Activated T-cell treated with anti-CD3 and anti-CD28 coated beads, Interleukin-2, amount 50 U/mL, for 1 hour (primary cell): ENCODE measurements around the gene MYL12A.

ENCODE experiments used
- DNase-seq: peaks from one replicate; pipeline ENCODE4 v3.0.0-alpha.2; 2020

The MYL12A gene

DNA sequence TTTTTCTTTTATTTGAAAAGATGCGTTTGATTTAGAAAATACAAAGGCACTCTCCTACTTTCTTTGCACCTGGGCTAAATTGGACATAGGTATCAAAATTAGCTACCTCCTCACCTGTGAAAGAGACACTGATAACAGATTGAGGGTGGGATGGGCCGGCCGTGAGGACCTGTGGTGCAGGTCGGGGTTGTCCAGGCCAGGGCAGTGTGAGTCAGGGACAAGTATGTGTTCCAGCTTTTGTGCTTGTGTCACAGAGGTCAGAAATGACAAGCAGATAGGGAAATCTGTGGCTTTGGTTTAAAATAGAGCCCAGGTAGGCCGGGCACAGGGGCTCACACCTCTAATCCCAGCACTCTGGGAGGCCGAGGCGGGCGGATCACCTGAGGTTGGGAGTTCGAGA, 36.9 kb downstream of the MYL12A start:
- no peak for DNase-seq

DNA sequence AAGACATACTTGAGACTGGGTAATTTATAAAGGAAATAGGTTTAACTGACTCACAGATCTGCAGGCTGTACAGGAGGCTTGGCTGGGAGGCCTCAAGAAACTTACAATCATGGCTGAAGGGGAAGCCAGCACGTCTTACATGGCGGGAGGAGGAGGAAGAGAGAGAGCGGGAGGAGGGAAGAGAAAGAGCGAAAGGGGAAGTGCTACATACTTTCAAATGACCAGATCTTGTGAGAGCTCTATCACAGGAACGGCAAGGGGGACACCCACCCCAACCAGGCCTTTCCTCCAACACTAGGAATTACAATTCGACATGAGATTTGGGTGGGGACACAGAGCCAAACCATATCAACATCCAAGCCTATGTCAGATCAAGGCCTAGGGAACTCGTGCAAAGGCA, 38.6 kb downstream of the MYL12A start:
- DNase-seq: no peak

DNA sequence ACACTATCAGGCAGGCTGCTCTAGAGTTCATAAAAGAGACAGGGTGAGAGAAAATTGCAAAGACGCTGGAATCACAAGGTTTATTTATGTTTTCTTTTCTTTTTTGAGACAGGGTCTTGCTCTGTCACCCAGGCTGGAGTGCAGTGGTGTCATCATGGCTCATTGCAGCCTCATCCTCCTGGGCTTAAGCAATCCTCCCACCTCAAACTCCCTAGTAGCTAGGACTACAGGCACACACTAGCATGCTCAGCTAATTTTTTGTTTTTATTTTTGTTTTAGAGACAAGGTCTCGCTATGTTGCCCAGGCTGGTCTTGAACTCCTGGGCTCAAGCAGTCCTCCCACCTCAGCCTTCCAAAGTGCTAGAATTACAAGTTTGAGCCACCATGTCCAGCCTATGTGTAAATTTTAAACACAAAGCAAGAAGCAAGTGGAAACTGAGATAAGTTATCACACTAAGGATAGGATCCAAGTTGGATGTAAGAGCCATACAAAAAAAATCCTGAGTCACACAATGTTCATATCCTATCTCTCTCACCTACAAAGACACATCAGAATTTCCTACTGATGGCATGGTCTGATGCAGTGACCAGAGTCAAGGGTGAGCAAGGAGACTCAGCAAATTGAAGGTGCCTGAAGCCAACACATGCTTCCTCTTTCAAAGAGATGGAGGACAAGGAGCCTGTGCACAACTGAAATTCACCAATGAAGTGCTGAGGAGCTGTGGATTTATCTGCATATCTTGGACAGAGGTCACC, 45.8 kb downstream of the MYL12A start:
- no peak for DNase-seq

GRCh38 chr18:3294435-3295080, 47.0 kb downstream of the MYL12A start:
- no peak for DNase-seq

DNA sequence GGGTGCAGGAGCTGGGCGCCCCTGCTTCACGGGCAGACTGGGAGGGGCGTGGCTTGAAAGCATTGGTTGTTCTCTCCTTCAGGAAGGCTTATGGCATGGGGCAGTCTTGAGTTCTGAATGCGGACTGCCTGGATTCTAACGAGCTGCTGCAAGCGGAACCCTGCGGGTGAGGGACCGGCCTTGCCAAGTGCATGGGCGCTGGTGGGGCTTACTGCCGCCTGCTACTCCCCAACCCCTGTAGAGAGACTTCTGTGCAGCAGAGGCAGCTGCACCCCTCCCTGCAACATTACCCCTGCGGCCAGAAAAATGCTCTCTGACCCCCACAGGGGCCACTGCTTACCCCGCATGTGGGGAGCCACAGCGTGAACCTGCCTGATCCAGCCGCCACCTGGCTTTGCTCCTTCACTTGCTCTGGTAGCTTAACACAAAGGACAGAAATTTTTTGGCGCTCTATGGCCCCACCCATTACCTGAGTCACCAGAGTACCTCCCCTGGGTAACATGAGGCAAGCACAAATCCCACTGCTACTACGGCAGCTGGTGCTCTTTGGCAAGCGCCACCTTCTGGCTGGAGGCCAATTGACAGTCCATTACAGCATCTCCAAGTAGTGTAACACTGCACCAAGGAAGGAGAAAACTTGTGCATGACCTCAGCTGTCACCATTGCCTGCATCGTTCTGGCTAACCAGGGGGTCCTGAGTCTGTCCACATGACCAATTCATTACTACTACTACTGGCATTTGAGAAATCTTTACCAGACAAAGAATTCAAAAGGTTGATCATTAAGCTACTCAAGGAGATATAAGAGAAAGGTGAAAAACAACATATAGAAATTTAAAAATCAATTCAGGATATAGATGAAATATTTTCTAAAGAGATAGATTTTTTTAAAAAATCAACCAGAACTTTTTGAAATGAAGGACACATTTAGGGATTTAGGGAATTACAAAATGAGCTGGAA, 49.7 kb downstream of the MYL12A start:
- peak; percentile 93 for DNase-seq

DNA sequence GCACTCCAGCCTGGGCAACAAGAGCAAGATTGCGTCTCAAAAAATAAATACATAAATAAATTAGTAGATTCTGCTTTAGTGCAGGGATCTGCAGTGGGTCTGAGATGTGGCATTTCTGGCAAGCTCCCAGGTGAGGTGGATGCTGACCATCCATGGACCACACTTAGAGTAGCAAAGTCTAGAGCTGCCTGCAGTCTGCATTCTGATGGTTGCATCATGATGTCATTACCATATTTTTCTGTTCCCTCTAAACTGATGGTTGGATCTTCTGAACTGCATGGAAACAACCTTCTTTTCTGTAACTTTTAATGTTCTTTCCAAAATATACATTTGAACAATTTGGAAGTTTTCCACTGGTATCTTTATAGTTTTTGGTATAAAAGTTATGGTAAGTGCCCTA, 57.2 kb downstream of the MYL12A start:
- DNase-seq: no peak

DNA sequence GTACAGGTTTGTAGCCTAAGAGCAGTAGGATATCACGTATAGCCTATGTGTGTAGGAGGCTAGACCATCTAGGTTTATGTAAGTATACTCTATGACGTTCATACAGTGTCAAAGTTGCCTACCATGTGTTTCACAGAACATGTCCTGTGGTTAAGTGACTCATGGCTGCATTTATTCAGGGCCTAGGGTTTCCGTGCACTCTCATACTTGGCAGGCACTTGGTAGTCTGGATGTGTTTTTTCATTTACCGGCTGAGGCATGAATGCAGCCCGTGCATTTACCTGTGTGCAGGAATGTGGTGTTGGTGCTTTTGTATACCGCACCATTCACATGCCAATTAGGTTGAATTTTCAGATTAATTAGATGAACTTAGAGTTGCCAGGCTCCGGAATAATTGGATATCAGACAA, 57.8 kb downstream of the MYL12A start:
- no peak for DNase-seq
